SKM-1 treated with dmso at 0.1 percent for 144 hours (cell line): ENCODE data around the gene VAC14.
"Not testable (repeated sequence)": the region's sequence is repeated elsewhere in the genome, so short reads cannot be mapped to it uniquely, and the experiment has no call there.

Experiments used
- DNase-seq: peaks from one replicate; lab custom pipeline; 2025; ENCODE audit not compliant: unreplicated experiment; lab: John Stamatoyannopoulos, UW

VAC14 gene

GRCh38 chr16:70800781-70801480 lies at the start of gene VAC14:
TSS of gene VAC14 (minus strand) at chr16:70801158. CDS start at chr16:70800900, 258 bp downstream.
- peak; percentile 82 for DNase-seq

GRCh38 chr16:70823498-70824118 lies 22.6 kb upstream of the VAC14 start:
- not testable (repeated sequence) for DNase-seq

GRCh38 chr16:70822734-70823133 lies 21.8 kb upstream of the VAC14 start:
- DNase-seq = not testable (repeated sequence)

GRCh38 chr16:70818088-70818487 lies 17.1 kb upstream of the VAC14 start:
- not testable (repeated sequence) for DNase-seq

GRCh38 chr16:70809392-70810060 lies 8.6 kb upstream of the VAC14 start:
- DNase-seq = no peak

GRCh38 chr16:70808371-70808770 lies 7.4 kb upstream of the VAC14 start:
- no peak for DNase-seq

- no peak for DNase-seq
Measured at GRCh38 chr16:70805787-70806186, 4.8 kb upstream of the VAC14 start.

GRCh38 chr16:70805380-70805779 lies 4.4 kb upstream of the VAC14 start:
- no peak for DNase-seq

- no peak for DNase-seq
Measured at GRCh38 chr16:70804734-70805169, 3.8 kb upstream of the VAC14 start.

- DNase-seq = no peak
Measured at GRCh38 chr16:70804153-70804733, 3.3 kb upstream of the VAC14 start.

- DNase-seq = no peak
Measured at GRCh38 chr16:70803319-70803718, 2.4 kb upstream of the VAC14 start.

GRCh38 chr16:70801611-70802010 lies 653 bp upstream of the VAC14 start:
- DNase-seq = no peak

- DNase-seq = no peak
Measured at GRCh38 chr16:70800311-70800710, 647 bp downstream of the VAC14 start.

GRCh38 chr16:70796301-70796700 lies 4.7 kb downstream of the VAC14 start:
- DNase-seq = no peak

- no peak for DNase-seq
Measured at GRCh38 chr16:70795296-70795912, 5.6 kb downstream of the VAC14 start.

- DNase-seq = no peak
Measured at GRCh38 chr16:70793851-70794502, 7.0 kb downstream of the VAC14 start.

- DNase-seq = no peak
Measured at GRCh38 chr16:70790815-70791214, 10.1 kb downstream of the VAC14 start.

- DNase-seq = no peak
Measured at GRCh38 chr16:70789595-70790447, 11.1 kb downstream of the VAC14 start.

GRCh38 chr16:70788668-70789594 lies 12.0 kb downstream of the VAC14 start:
- no peak for DNase-seq
